ENCODE results near the gene ADARB2. TPM values are rescaled to one million over a fixed set of nuclear protein-coding genes. Genes with fewer than 3 reads are reported as not detected.

The ADARB2 gene
- total RNA-seq, 2 donors from 2014 or later, result 8.0 to 12.2 TPM

DNA sequence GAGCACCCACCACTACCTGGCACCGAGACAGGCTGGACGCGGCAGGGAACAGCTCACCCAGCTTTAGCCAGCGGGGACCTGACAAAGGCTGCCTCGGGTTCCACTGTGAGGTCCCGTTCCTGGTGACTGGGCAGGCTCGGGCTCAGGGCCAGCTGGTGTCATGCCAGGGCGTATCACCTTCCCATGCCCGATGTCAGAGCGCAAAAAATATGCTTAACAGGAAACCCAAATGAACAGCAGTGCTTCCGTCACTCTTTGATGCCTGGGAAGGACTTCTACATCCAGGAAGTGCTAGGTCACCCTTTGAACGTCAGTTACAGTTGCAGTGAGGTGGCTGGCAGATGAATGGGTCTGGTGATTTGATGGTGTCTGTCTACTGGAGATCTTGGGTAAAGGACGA lies 106.0 kb downstream of the ADARB2 start:
- H3K9me3 ChIP-seq, result no peaks in the 10 kb centered on the region
- H3K4me3 ChIP-seq, result no peak overlapping the region
- H3K36me3 ChIP-seq (replicated peaks in 1 of 2; ENCODE audit: insufficient read depth in 1 of 2, low read depth in 2 of 2), result no peaks in the 10 kb centered on the region
- no peaks in the 10 kb centered on the region for H3K27me3 ChIP-seq
- ATAC-seq, result no peak
- WGBS, 2 donors, result 62 to 69% methylated on average over 13 of the region's 13 CpGs
- no peaks in the 10 kb centered on the region for H3K4me1 ChIP-seq
- intact Hi-C loops (cut with DNase I), result no loop called here
- H3K27ac ChIP-seq, result no peak overlapping the region
- no peak for DNase-seq
- TF ChIP-seq, protein P1, sequence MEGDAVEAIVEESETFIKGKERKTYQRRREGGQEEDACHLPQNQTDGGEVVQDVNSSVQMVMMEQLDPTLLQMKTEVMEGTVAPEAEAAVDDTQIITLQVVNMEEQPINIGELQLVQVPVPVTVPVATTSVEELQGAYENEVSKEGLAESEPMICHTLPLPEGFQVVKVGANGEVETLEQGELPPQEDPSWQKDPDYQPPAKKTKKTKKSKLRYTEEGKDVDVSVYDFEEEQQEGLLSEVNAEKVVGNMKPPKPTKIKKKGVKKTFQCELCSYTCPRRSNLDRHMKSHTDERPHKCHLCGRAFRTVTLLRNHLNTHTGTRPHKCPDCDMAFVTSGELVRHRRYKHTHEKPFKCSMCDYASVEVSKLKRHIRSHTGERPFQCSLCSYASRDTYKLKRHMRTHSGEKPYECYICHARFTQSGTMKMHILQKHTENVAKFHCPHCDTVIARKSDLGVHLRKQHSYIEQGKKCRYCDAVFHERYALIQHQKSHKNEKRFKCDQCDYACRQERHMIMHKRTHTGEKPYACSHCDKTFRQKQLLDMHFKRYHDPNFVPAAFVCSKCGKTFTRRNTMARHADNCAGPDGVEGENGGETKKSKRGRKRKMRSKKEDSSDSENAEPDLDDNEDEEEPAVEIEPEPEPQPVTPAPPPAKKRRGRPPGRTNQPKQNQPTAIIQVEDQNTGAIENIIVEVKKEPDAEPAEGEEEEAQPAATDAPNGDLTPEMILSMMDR (IDR thresholded peaks at IDR 0.05), result no peak
- TF ChIP-seq POLR2A (IDR thresholded peaks at IDR 0.05), result no peak

DNA sequence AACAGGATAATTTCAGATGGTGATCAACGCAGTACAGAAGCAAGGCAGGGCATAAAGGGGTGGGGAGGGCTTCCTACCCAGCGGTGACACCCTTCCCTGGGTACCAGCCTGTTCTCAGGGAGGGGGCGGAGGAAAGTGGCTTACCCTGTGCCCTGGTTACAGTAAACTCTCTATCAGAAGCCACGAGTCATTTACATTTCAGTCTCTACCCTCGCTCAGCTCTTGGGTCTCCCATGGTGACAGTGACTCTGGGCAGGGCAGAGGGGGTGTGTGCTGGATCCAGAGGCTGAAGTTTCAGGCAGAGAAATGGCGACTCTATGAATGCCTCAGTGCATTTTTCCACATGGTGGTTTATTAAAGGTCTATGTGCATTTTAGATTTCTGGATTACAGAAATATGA lies 107.0 kb downstream of the ADARB2 start:
- TF ChIP-seq, protein P1 (IDR thresholded peaks at IDR 0.05), result no peak
- TF ChIP-seq POLR2A (IDR thresholded peaks at IDR 0.05), result no peak
- no peak for DNase-seq

DNA sequence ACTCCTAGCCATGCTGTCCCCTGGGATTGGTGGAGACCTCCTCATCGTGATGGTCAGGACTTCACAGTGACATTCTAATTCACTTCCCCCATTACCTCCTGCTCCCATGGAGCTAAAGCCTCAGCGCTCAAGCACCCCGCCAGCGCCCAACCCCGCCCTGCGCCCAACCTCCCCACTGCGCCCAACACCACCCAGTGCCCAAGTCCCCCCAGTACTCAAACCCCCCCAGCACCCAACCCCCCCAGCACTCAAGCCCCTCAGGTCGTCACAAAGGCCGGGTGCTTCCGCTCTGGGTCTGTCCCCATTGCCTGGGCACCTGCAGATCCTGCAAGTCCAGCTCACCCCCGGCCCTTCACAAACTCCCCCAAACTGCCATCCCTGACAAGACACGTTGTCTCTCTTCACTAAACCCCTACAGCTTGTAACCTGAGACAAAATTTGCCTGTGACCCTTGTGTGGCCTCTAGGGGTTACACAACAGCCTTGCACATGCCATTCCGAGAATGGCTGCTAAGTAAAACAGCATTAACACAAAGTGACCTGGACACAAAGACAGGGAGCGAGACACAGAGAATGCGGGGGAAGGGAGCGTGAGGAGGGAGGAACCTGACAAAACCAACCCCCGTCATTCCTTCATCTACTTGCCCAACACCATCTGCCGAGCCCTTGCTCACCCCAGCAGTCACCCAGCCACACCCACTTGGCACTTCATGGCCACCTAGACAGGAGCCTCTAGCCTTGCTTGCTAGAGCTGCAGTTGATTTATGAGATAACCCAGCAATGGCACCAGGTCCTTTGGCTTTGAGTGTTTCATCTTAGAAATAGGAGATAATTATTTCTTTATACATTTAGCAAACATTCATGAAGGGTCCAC lies 107.8 kb downstream of the ADARB2 start:
- Histone ChIP-seq H3K27me3 (no peaks in the 10 kb centered on the region), H3K4me1 (no peaks in the 10 kb centered on the region), H3K4me3 (no peak overlapping the region), H3K27ac (no peak overlapping the region), H3K9me3 (no peaks in the 10 kb centered on the region), H3K36me3 (replicated peaks in 1 of 2; ENCODE audit: insufficient read depth in 1 of 2, low read depth in 2 of 2) (no peaks in the 10 kb centered on the region)
- 51 to 57% methylated on average over 16 to 18 of the region's 18 CpGs for WGBS, 2 donors
- TF ChIP-seq POLR2A (IDR thresholded peaks at IDR 0.05), result no peak
- intact Hi-C loops (cut with DNase I), result no loop called here
- no peak for ATAC-seq
- DNase-seq, result no peak

More for the DNA sequence above, 107.0 kb downstream of the ADARB2 start:
- no peaks in the 10 kb centered on the region for H3K27me3 ChIP-seq
- no peak overlapping the region for H3K27ac ChIP-seq
- H3K4me3 ChIP-seq, result no peak overlapping the region
- WGBS, 2 donors, result 63 to 65% methylated on average over 6 of the region's 6 CpGs
- no peaks in the 10 kb centered on the region for H3K4me1 ChIP-seq
- no peaks in the 10 kb centered on the region for H3K9me3 ChIP-seq
- ATAC-seq, result no peak
- intact Hi-C loops (cut with DNase I), result no loop called here
- H3K36me3 ChIP-seq (replicated peaks in 1 of 2; ENCODE audit: insufficient read depth in 1 of 2, low read depth in 2 of 2), result no peaks in the 10 kb centered on the region

DNA sequence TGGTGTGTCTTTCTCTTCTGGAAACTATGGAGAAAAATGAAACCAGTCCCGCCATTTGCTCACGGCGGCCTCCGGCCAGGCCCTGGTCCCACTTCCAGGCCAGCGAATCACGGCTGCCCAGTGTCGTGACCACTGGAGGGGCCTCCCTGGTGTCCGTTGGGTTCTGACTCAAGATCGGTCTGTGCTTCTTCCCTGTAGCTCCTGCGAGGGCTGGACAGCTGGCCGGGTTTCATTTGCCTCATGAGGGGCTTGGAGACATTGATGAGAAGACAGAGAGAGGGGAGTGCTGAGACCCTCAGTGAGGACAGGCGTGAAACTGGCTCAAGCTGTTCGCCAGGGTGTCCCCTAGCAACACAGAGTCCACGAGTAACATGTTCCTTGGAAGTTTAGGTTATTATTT lies 108.6 kb downstream of the ADARB2 start:
- no peak for ATAC-seq
- no peak for DNase-seq
- 69 to 77% methylated on average over 14 of the region's 14 CpGs for WGBS, 2 donors
- no peak for TF ChIP-seq POLR2A (IDR thresholded peaks at IDR 0.05)
- TF ChIP-seq, protein P1 (IDR thresholded peaks at IDR 0.05), result no peak
- Histone ChIP-seq H3K9me3 (no peaks in the 10 kb centered on the region), H3K27ac (no peak overlapping the region), H3K27me3 (no peaks in the 10 kb centered on the region), H3K4me3 (no peak overlapping the region), H3K4me1 (no peaks in the 10 kb centered on the region), H3K36me3 (replicated peaks in 1 of 2; ENCODE audit: insufficient read depth in 1 of 2, low read depth in 2 of 2) (no peaks in the 10 kb centered on the region)
- intact Hi-C loops (cut with DNase I), result no loop called here

DNA sequence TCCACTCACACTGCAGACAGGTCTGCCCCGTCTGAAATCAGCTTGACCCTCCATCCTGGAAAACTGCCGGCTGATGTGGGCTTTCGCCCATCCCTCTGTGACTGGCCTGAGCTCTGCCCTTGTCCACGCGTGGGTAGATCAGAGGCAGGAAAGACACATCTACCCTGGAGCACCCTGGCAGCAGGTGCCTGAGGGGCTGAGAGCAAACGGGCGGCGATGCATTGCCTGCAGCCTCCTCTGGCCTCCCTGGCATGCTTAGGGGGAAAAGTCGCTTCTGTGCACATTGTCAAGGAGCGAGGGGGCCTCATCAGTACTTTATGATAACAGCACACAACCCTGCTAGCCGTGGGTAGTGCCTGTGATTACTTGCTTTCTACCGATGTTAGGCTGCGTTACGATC lies 109.4 kb downstream of the ADARB2 start:
- TF ChIP-seq POLR2A (IDR thresholded peaks at IDR 0.05), result no peak
- TF ChIP-seq, protein P1 (IDR thresholded peaks at IDR 0.05), result no peak
- H3K27me3 ChIP-seq, result no peaks in the 10 kb centered on the region
- no peak for DNase-seq
- intact Hi-C loops (cut with DNase I), result no loop called here
- WGBS, 2 donors, result 68 to 70% methylated on average over 10 to 14 of the region's 14 CpGs
- H3K36me3 ChIP-seq (replicated peaks in 1 of 2; ENCODE audit: insufficient read depth in 1 of 2, low read depth in 2 of 2), result no peaks in the 10 kb centered on the region
- no peak overlapping the region for H3K4me3 ChIP-seq
- no peak for ATAC-seq
- H3K9me3 ChIP-seq, result no peaks in the 10 kb centered on the region
- no peak overlapping the region for H3K27ac ChIP-seq
- no peaks in the 10 kb centered on the region for H3K4me1 ChIP-seq
